NCI-H748 (cell line): ENCODE results near the gene GPR34.
"Not testable (repeated sequence)": the region's sequence is repeated elsewhere in the genome, so short reads cannot be mapped to it uniquely, and the experiment has no call there.

Experiments
- DNase-seq: peaks from one replicate; lab custom pipeline; 2025; ENCODE audit not compliant: unreplicated experiment; lab: John Stamatoyannopoulos, UW

The GPR34 gene

GRCh38 chrX:41693024-41693423 lies 4.3 kb downstream of the GPR34 start:
- DNase-seq = no peak

GRCh38 chrX:41695426-41695825 lies 6.7 kb downstream of the GPR34 start:
- DNase-seq = no peak

- DNase-seq = no peak
Measured at GRCh38 chrX:41703574-41704029, 14.8 kb downstream of the GPR34 start.

- no peak for DNase-seq
Measured at GRCh38 chrX:41705042-41705441, 16.3 kb downstream of the GPR34 start.

- DNase-seq = no peak
Measured at GRCh38 chrX:41705680-41706374, 17.1 kb downstream of the GPR34 start.

- DNase-seq = no peak
Measured at GRCh38 chrX:41707218-41707617, 18.4 kb downstream of the GPR34 start.

GRCh38 chrX:41708486-41708885 lies 19.7 kb downstream of the GPR34 start:
- no peak for DNase-seq

- DNase-seq = no peak
Measured at GRCh38 chrX:41711021-41711667, 22.4 kb downstream of the GPR34 start.

GRCh38 chrX:41716222-41716621 lies 27.4 kb downstream of the GPR34 start:
- DNase-seq = no peak

GRCh38 chrX:41716767-41717473 lies 28.1 kb downstream of the GPR34 start:
- no peak for DNase-seq

- DNase-seq = no peak
Measured at GRCh38 chrX:41718481-41719235, 29.9 kb downstream of the GPR34 start.

GRCh38 chrX:41719610-41720009 lies 30.8 kb downstream of the GPR34 start:
- not testable (repeated sequence) for DNase-seq

- no peak for DNase-seq
Measured at GRCh38 chrX:41720125-41720779, 31.5 kb downstream of the GPR34 start.

- DNase-seq = no peak
Measured at GRCh38 chrX:41721590-41721989, 32.8 kb downstream of the GPR34 start.

GRCh38 chrX:41722214-41722613 lies 33.4 kb downstream of the GPR34 start:
- DNase-seq = no peak

GRCh38 chrX:41722816-41723618 lies 34.2 kb downstream of the GPR34 start:
- DNase-seq = no peak

- DNase-seq = no peak
Measured at GRCh38 chrX:41723826-41724225, 35.1 kb downstream of the GPR34 start, which contains the start of gene GPR82. GPR82 (plus strand) TSS chrX:41724181; CDS start chrX:41727027, 2,846 bp downstream.

GRCh38 chrX:41728125-41728524 lies 39.4 kb downstream of the GPR34 start:
- DNase-seq = no peak

GRCh38 chrX:41730081-41730480 lies 41.3 kb downstream of the GPR34 start:
- DNase-seq = no peak

- no peak for DNase-seq
Measured at GRCh38 chrX:41732260-41732659, 43.5 kb downstream of the GPR34 start.
